Stimulated activated CD8-positive, alpha-beta memory T cell treated with anti-CD3 and anti-CD28 coated beads, Interleukin-15, amount 100 ng/mL, for 24 hours (primary cell): ENCODE data around the gene ABHD16A.

Source experiments
- DNase-seq: peaks from one replicate; pipeline ENCODE4 v3.0.0-alpha.2; 2020; ENCODE audit warnings: low read depth

Gene ABHD16A

GRCh38 chr6:31702819-31703716, at the start of gene ABHD16A:
Gene ABHD16A, minus strand, starts transcription at chr6:31703324. Its CDS starts 43 bp downstream, at chr6:31703281.
- peak; percentile 86 for DNase-seq

- no peak for DNase-seq
These were observed 49.7 kb upstream of the ABHD16A start for GRCh38 chr6:31752739-31753319.

DNA sequence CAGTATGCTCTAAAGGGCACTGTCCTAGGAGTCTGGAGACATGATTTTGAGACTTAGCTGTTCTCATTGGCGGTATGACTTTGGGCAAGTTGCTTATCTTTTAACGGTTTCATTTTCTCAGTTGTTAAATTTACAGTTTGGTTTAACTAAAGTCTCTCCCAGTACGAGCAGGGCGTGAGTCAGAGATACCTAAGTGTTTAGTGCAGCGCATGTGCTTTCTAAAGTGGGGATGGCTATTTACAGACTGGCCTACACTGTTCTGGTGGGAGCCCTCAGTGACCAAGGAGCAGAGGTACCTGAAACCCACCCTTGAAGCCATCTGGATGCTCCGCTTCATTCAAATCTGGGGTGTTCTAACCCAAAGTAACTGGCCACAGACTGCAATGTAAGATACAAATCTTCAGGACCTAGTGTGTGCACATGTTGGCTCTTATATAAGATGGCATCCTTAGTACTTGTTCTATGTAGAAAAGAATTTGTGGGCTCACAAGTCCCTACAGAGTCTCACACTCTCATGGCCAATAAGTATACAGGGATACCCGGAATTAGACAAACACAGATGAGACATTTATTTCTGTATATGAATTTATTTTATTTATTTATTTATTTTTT, 47.4 kb upstream of the ABHD16A start:
- DNase-seq, result no peak

GRCh38 chr6:31749301-31750036, 46.3 kb upstream of the ABHD16A start:
- DNase-seq, result no peak

DNA sequence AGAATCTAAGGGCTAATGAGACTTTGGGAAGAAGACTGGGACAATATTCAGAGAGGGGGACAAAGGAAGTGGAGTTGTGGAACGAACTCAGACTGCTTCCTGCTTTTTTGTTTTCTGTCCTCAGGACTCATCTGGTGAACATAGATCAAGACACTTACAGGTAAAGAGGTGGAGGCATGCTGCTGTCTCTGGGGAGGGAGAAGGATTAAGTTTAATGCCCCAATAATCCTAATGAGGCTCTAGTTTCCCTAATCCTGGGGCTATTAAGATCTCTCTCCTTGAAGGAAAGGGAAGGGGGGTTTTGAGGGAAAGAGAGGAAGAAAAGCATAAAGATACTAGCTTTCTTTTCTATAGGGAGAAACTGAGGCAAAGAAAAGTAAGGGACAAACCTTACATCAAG, 41.3 kb upstream of the ABHD16A start:
- no peak for DNase-seq

DNA sequence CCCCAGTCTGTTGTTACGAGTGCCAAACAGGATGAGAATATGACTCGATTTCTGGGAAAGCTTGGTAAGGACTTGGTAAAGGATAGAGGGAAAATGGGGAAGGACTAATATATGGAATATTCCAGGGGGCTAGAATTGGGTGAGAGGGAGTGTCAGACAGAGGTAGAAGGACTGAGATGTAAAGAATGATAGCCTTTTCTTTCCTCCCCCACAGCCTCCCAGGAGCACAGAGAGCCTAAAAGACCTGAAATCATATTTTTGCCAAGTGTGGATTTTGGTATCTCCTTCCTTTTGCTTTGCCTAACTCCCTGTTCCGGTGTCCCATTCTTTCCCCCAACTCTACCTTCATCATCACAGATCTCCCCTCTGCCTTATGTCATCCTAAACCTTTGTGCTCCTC, 39.8 kb upstream of the ABHD16A start:
- no peak for DNase-seq

DNA sequence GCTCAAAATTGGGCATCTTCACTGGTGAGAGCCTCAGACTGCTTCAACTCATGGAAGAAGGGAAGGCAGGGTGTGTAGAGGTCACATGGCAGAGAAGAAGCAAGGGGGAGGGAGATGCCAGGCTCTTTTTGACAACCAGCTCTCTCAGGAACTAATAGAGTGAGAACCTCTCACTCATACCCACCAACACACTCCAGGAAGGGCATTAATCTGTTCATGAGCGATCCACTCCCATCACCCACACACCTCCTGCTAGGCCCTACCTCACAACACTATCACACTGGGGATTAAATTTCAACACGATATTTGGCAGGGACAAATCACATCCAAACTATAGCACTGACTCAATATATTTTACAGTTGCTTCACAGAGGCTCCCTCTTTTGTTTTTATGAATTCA, 38.7 kb upstream of the ABHD16A start:
- no peak for DNase-seq

- DNase-seq, result no peak
These were observed 37.5 kb upstream of the ABHD16A start for GRCh38 chr6:31740397-31741223.

DNA sequence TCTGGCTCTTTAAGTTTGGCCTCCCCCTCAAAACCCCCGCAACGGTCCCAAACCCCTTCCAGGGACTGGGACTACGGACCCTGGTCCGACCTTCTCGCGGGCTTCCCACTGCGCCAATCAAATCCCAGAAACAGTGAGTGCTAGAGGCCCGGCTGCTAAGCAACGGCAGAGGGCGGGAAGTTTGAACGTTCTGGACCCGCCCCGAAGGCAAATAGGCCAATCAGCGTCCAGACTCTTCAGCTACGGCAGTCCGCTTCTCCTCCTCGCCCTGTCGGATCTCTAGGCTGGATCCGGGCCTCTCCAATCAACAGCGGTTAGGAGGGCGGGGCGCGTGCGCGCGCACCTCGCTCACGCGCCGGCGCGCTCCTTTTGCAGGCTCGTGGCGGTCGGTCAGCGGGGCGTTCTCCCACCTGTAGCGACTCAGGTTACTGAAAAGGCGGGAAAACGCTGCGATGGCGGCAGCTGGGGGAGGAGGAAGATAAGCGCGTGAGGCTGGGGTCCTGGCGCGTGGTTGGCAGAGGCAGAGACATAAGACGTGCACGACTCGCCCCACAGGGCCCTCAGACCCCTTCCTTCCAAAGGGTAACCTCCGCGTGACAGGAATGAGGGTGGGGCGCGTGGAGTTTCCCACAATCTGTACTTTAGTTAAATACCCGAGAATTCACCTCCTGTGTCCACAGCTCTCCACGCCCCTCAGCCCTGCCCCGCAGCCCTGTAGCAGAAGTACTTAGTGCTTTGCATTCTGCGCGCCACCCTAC, 36.7 kb upstream of the ABHD16A start, which contains the start of gene MSH5:
Gene MSH5, plus strand, starts transcription at position 367 of the 758 bp plus-strand sequence. CDS start 462 bp downstream, outside the sequence.
- peak; percentile 94 for DNase-seq

GRCh38 chr6:31737991-31738979, 35.2 kb upstream of the ABHD16A start:
- DNase-seq, result no peak

DNA sequence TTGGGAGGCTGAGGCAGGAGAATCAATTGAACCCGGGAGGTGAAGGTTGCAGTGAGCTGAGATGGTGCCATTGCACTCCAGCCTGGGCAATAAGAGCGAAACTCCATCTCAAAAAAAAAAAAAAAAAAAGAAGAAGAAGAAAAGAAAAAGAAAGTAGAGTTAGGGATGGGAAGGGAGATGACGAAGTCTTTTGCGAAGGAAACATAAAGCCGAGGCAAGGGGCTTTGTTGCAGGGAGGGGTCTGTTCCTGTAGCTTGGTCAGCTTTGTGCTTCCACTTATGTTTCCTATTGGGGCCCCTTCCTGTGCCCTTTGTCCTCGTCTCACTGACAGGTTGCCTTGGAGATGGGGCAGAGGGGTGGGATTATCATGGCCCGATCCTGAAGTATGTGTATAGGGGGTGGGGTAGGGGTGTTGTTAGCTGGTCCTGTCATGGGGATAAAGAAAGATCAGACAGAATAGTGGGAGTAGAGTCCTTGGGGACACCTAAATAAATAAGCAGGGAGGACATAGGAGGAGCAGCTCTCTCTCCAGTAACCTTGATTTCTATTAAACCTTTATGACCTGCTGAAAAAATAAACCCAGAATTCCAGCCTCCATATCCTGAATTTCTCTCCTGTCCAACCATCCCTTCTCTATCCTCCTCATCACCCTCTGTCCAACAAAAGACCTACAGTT, 34.3 kb upstream of the ABHD16A start:
- DNase-seq, result no peak

DNA sequence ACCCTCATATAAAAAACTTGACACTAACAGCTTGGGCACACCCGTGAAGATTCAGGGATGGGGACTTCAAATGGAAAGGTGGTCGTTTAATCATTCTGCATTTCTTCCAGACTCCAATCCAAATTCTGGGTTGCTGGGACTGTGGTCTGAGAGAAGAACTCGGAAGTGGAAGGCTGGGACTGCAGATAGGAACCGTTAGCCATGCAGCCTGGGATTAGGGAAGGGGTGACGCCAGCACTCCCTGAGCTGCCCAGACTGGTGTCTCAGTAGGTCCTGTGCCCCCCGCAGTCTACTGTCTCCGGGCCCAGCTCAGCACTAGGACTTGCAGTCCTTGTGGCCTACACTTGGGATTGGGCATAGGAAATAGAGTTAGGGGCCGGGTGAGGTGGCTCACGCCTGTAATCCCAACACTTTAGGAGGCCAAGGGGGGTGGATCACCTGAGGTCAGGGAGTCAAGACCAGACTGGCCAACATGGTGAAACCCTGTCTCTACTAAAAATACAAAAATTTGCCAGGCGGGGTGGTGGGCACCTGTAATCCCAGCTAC, 33.7 kb upstream of the ABHD16A start:
- no peak for DNase-seq

GRCh38 chr6:31736021-31736767, 33.1 kb upstream of the ABHD16A start, which contains the start of gene CLIC1:
Gene CLIC1, minus strand, starts transcription at chr6:31736530. Its CDS starts 230 bp downstream, at chr6:31736300.
- peak; percentile 58 for DNase-seq

- no peak for DNase-seq
These were observed 31.8 kb upstream of the ABHD16A start for GRCh38 chr6:31734821-31735406.

DNA sequence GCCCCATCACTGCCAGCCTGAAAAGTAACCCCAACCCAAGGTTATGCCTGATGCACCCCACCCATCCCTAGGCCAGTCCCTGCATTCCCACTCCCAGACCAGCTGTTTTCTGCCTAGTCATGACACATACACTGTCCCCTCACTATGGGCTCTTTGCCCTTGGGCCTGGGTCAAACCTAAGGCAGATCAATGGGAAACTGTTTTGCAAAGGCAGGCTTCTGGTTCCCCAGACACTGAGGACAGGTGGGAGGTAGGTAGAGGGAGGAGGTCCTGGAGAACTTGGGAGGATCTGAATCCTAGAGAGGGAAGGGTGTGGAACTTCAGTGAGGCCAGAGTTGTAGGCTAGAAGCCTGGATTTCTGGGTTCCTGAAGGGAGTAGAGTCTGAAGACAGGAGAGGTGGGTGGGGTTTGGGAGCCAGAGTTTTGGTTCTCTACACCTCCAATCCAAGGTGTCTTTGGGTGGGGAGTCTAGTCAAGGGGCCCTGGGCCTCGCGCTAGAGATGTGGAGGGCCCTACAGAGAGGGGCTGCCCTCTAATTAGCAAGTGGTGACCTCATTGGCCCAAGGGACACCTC, 31.2 kb upstream of the ABHD16A start:
- no peak for DNase-seq

DNA sequence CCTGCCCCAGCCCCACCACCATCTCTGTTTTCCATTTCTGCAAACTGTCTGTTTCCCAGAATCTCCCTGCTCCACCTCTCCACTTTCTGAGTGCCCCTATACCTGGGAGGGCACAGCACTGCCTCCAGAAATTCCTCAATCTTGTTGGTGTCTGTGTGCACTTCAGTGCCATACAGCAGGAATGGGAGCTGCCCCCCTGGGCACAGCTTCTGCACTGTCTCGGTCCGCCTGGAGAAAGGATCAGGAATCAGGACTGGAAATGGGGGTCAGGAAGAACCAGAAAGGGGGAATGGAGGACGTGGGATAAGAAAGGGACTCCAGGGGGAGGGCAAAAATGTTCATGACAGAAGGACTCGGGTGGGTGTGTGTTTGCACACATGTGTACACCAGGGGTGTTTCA, 30.6 kb upstream of the ABHD16A start:
- DNase-seq, result no peak

GRCh38 chr6:31732029-31732428, 28.9 kb upstream of the ABHD16A start:
- DNase-seq, result no peak
